IPS-20b (cell line): ENCODE measurements around the gene TENM4.

Source experiments
- H3K27ac ChIP-seq: one replicate; pipeline ENCODE4 v1.5.1; 2013; ENCODE audit warnings: low read length
- H3K27me3 ChIP-seq: 2 replicates; pipeline ENCODE4 v1.6.1; 2013; ENCODE audit warnings: mild to moderate bottlenecking, low read length, inconsistent platforms; ENCODE audit not compliant: insufficient read depth
- H3K36me3 ChIP-seq: 2 replicates; pipeline ENCODE4 v1.6.1; 2013; ENCODE audit warnings: low read depth, mild to moderate bottlenecking, inconsistent platforms, low read length, moderate library complexity; ENCODE audit not compliant: insufficient read depth
- H3K4me1 ChIP-seq: 2 replicates; pipeline ENCODE4 v1.6.1; 2013; ENCODE audit warnings: mild to moderate bottlenecking, control low read depth, inconsistent platforms, low read length, moderate library complexity; ENCODE audit not compliant: insufficient read depth
- H3K4me3 ChIP-seq: 2 replicates; pipeline ENCODE4 v1.5.1; 2013; ENCODE audit warnings: mild to moderate bottlenecking, low read length, inconsistent platforms
- H3K9ac ChIP-seq: 2 replicates; pipeline ENCODE4 v1.6.1; 2013; ENCODE audit warnings: low read depth, mild to moderate bottlenecking, inconsistent platforms, low read length, moderate library complexity
- H3K9me3 ChIP-seq: 2 replicates; pipeline ENCODE4 v1.6.1; 2013; ENCODE audit warnings: mild to moderate bottlenecking, low read depth, low read length, inconsistent platforms; ENCODE audit not compliant: insufficient read depth

Gene TENM4

GRCh38 chr11:79083352-79083751 lies 357.5 kb downstream of the TENM4 start:
- Histone ChIP-seq H3K36me3 (no peaks in the 10 kb centered on the region), H3K9me3 (no peaks in the 10 kb centered on the region), H3K9ac (no peak overlapping the region), H3K27ac (no peak overlapping the region), H3K4me3 (no peak overlapping the region), H3K27me3 (no peaks in the 10 kb centered on the region), H3K4me1 (peaks cover 12% of the 10 kb centered on the region; the same call in 1 of the 2 replicates)

DNA sequence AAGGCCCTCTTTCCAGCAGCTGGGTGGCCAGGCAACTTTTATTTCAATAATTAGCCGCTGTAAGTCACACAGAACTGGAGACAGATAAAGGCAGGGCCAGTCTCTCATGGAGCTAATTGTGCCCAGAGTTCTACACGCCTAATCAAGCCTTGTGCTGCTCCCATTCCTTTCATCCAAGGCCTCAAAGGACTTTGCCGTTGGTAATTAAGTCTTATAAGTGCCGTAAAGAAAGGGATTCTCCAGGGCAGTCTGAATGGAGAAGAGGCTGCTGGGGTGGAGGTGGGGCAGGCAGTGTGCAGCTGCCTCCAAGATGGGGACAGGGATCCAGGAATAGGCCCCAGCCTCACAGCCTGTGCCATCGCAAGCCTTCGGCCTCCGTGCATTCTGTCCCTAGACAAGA lies 357.9 kb downstream of the TENM4 start:
- Histone ChIP-seq H3K9me3 (no peaks in the 10 kb centered on the region), H3K4me3 (no peak overlapping the region), H3K27ac (no peak overlapping the region), H3K27me3 (no peaks in the 10 kb centered on the region), H3K9ac (no peak overlapping the region), H3K36me3 (no peaks in the 10 kb centered on the region), H3K4me1 (peaks cover 12% of the 10 kb centered on the region; the same call in 1 of the 2 replicates)

- Histone ChIP-seq H3K27ac (no peak overlapping the region), H3K4me1 (peaks cover 6% of the 10 kb centered on the region; the same call in 1 of the 2 replicates), H3K9ac (no peak overlapping the region), H3K9me3 (no peaks in the 10 kb centered on the region), H3K36me3 (no peaks in the 10 kb centered on the region), H3K27me3 (no peaks in the 10 kb centered on the region), H3K4me3 (no peak overlapping the region)
Observed at GRCh38 chr11:79082280-79082679, 358.6 kb downstream of the TENM4 start.

DNA sequence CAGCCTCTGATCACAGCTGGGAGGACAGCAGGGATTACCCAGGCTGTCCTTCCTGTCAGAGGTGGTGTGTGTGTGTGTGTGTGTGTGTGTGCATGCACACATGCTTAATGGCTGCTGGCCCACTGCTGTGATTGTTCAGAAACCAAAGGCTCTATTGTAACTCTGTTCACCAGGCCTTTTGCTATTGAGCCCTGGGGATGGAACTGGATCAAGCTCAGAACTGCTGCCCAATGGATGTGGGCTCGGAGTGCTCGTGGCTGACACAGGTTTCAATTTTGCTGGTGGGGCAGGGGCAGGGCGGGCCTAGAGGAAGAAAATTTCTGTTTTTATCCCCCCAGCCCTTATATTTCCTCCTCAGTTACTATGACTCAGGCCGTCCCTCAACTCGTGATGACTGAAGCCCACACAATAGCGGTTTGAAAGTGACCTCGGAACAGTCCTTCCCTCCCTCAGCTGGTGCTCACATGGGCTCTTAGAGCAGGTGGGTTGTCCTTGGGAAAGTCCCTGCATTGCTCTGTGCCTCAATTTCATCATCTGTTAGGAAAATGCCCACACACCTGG lies 359.3 kb downstream of the TENM4 start:
- Histone ChIP-seq H3K36me3 (no peaks in the 10 kb centered on the region), H3K4me1 (no peaks in the 10 kb centered on the region), H3K4me3 (no peak overlapping the region), H3K27me3 (no peaks in the 10 kb centered on the region), H3K9ac (no peak overlapping the region), H3K9me3 (no peaks in the 10 kb centered on the region), H3K27ac (no peak overlapping the region)

GRCh38 chr11:79080551-79080950 lies 360.3 kb downstream of the TENM4 start:
- no peak overlapping the region for H3K4me3 ChIP-seq
- H3K9me3 ChIP-seq: no peaks in the 10 kb centered on the region
- no peaks in the 10 kb centered on the region for H3K27me3 ChIP-seq
- no peaks in the 10 kb centered on the region for H3K4me1 ChIP-seq
- H3K9ac ChIP-seq: no peak overlapping the region
- no peaks in the 10 kb centered on the region for H3K36me3 ChIP-seq
- no peak overlapping the region for H3K27ac ChIP-seq

DNA sequence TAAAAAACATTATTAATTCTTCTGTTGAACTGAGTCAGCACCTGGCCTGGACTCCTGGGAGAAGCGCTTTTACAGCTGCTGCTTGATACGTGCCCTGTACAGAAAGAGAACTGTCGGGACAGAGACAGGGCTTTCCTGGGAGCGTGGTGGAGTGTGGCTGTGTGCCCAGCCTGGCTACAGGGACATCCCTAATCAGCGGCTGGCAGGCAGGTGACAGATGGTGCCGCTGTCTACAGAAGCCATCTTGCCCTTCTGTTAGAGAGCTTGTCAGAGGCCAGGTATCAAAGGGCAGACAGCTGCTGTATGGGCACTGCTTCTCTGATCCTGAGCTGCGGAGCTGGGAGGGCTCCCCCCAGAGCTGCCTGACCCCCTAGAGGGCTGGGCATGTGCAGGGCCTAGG lies 361.8 kb downstream of the TENM4 start:
- H3K36me3 ChIP-seq: no peaks in the 10 kb centered on the region
- no peak overlapping the region for H3K27ac ChIP-seq
- H3K4me1 ChIP-seq: no peaks in the 10 kb centered on the region
- H3K9ac ChIP-seq: no peak overlapping the region
- H3K9me3 ChIP-seq: no peaks in the 10 kb centered on the region
- H3K4me3 ChIP-seq: no peak overlapping the region
- H3K27me3 ChIP-seq: no peaks in the 10 kb centered on the region

DNA sequence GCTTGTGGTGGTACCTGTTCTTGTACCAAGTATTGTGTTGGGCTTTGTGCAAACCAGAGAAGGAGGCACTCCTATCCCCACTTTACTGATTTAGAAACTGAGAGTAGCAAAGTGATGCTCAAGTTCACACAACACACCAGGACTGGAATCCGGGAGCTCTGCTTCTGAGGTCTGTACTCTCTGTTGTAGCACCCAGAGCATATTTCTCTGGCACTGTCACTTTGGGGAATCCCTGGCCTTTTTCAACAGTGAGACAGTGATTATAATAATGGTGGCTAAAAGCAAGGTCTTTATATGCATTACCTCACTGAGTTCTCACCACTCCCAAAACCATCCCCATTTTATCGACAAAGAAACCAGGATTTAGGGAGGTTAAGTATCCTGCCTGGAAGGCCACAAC lies 362.4 kb downstream of the TENM4 start:
- Histone ChIP-seq H3K36me3 (no peaks in the 10 kb centered on the region), H3K4me1 (no peaks in the 10 kb centered on the region), H3K27me3 (no peaks in the 10 kb centered on the region), H3K9ac (no peak overlapping the region), H3K27ac (no peak overlapping the region), H3K9me3 (no peaks in the 10 kb centered on the region), H3K4me3 (no peak overlapping the region)

DNA sequence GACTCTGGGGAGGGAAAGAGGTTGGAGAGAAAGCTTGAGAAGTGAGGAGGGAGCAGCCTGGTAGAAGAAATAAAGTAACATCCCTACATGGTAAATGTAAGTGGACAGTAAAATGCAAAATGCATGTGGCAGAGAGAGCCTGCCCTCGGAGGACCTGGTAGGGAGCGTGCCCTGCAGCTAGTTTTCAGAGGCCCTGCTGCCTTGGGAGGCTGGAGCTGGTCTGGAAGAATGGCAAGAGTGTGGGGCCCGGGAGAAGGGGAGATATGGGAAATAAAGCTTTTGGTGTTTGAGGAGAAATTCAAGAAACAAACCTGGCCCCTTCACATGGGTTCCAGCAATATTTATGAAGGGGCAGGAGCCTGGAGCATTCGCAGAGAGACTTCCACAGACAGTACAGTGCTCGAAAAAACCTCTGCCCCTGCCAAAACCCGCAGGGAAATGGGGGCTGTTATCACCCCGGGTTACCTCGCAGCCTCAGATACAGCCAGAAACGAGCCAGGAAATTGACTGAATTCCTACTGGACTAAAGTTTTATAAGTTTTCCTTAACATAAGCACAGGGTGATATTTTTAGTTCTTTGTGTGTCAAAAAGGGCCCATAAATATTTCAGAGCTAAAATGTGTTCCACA lies 363.0 kb downstream of the TENM4 start:
- Histone ChIP-seq H3K9me3 (no peaks in the 10 kb centered on the region), H3K27ac (no peak overlapping the region)

DNA sequence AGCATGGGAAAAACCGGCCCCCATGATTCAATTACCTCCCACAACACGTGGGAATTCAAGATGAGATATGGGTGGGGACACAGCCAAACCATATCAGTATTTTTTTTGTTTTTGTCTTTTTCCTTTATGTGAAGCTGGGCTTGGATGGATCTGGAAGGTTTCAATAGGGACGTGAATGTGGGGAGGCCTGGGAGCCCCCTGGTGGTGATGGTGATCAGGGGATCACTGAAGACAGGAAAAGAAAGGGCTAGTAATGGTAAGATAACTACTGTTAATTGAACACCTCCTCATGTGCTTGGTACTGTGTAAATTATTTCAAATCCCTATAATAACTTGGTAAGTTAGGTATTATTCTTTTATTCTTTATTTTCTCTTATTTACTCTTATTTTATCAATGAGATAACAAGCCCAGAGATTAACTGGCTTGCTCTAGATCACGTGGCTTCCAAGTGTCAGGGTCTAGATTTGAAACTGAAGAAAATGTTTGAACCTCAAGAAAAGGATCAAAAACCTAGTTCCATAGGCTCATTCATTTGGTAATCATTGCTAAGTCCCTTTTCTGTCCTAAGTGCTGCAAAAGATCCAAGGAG lies 364.2 kb downstream of the TENM4 start:
- Histone ChIP-seq H3K9ac (no peak overlapping the region), H3K9me3 (no peaks in the 10 kb centered on the region), H3K36me3 (no peaks in the 10 kb centered on the region), H3K27ac (no peak overlapping the region), H3K4me3 (no peak overlapping the region), H3K4me1 (no peaks in the 10 kb centered on the region), H3K27me3 (no peaks in the 10 kb centered on the region)

More for the DNA sequence above, 363.0 kb downstream of the TENM4 start:
- Histone ChIP-seq H3K4me1 (no peaks in the 10 kb centered on the region), H3K9ac (no peak overlapping the region), H3K4me3 (no peak overlapping the region), H3K27me3 (no peaks in the 10 kb centered on the region), H3K36me3 (no peaks in the 10 kb centered on the region)

DNA sequence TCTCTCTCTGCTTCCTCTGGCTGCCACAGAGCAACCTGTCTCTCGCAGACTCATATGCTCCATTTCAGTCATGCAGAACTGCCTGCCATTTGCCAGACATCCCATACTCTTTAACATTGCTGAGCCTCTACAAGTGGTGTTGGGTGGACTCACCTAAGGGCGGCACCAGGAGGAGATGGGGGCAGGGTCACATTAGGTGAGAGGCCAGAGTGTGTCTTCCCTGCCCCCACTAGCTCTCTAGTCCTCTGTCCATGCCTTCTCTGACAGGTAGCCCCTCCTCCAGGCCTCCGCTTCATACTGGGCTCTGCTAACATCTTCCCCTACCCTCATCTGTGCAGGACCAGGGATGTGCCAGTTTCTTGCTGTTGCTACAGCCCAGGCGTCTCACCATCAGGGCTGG lies 366.3 kb downstream of the TENM4 start:
- Histone ChIP-seq H3K9me3 (no peaks in the 10 kb centered on the region), H3K27ac (no peak overlapping the region), H3K36me3 (no peaks in the 10 kb centered on the region), H3K27me3 (no peaks in the 10 kb centered on the region), H3K4me1 (no peaks in the 10 kb centered on the region), H3K4me3 (no peak overlapping the region), H3K9ac (no peak overlapping the region)

- H3K4me3 ChIP-seq: no peak overlapping the region
- no peaks in the 10 kb centered on the region for H3K27me3 ChIP-seq
- H3K9me3 ChIP-seq: no peaks in the 10 kb centered on the region
- H3K27ac ChIP-seq: no peak overlapping the region
- no peak overlapping the region for H3K9ac ChIP-seq
- H3K36me3 ChIP-seq: no peaks in the 10 kb centered on the region
- H3K4me1 ChIP-seq: peaks cover 4% of the 10 kb centered on the region; the same call in 1 of the 2 replicates
Observed at GRCh38 chr11:79071190-79071589, 369.6 kb downstream of the TENM4 start.

DNA sequence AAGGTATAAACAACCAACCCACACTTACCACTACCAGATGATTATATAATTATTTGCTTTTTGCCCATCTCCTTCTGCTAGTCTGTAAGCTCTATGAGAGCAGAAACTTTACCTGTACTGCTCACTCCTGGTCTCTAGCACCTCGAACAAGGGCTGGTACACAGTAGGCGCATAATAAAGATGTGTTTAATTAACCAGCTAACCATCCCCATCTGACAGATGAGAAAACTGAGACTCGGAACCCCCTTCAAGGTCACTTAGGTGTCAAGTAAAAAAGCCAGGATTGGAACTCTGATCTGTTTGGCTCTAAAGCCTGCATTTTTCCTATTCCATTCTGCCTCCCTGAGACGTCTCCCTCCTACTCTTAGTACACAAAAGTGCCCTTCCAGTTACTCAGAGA lies 370.3 kb downstream of the TENM4 start:
- peaks cover 4% of the 10 kb centered on the region; the same call in 1 of the 2 replicates for H3K4me1 ChIP-seq
- H3K36me3 ChIP-seq: no peaks in the 10 kb centered on the region
- H3K9ac ChIP-seq: no peak overlapping the region
- no peak overlapping the region for H3K4me3 ChIP-seq
- no peaks in the 10 kb centered on the region for H3K9me3 ChIP-seq
- H3K27me3 ChIP-seq: no peaks in the 10 kb centered on the region
- no peak overlapping the region for H3K27ac ChIP-seq
